HEK293T (cell line): Measurements from ENCODE around the gene XKR7.

Source experiments
- ARNT ChIP-seq: fragments of 450-650 bp; IDR thresholded peaks from 2 replicates; pipeline ENCODE4 v1.6.1; 2017; ENCODE audit warnings: mild to moderate bottlenecking
- BHLHE40 ChIP-seq: fragments of 450-650 bp; IDR thresholded peaks from 2 replicates; pipeline ENCODE4 v1.6.1; 2016; ENCODE audit warnings: mild to moderate bottlenecking, moderate library complexity, borderline replicate concordance
- CTBP1 ChIP-seq: fragments of 450-650 bp; IDR thresholded peaks from 2 replicates; pipeline ENCODE4 v1.6.1; 2016; ENCODE audit warnings: borderline replicate concordance
- FOXA1 ChIP-seq: fragments of 450-650 bp; IDR thresholded peaks from 2 replicates; pipeline ENCODE4 v1.6.1; 2016; ENCODE audit warnings: mild to moderate bottlenecking
- HDGF ChIP-seq: fragments of 450-650 bp; IDR thresholded peaks from 2 replicates; pipeline ENCODE4 v1.6.1; 2017; ENCODE audit warnings: antibody characterized with exemption, borderline replicate concordance
- L3MBTL2 ChIP-seq: fragments of 450-650 bp; conservative IDR thresholded peaks from 2 replicates; pipeline ENCODE4 v1.6.1; 2016; ENCODE audit warnings: mild to moderate bottlenecking
- SP1 ChIP-seq: fragments of 450-650 bp; IDR thresholded peaks from 2 replicates; pipeline ENCODE4 v1.6.1; 2017
- ZNF384 ChIP-seq: fragments of 450-650 bp; IDR thresholded peaks from 2 replicates; pipeline ENCODE4 v1.6.1; 2016

GRCh38 chr20:31968291-31969126 is 558 bp downstream of the XKR7 start:
- TF ChIP-seq ZNF384, result no peak
- no peak for TF ChIP-seq CTBP1
- TF ChIP-seq ARNT, result no peak
- TF ChIP-seq HDGF, result no peak
- no peak for TF ChIP-seq BHLHE40
- TF ChIP-seq FOXA1, result no peak
- no peak for TF ChIP-seq L3MBTL2
- no peak for TF ChIP-seq SP1
